ENCODE data around the gene MAP7D1. TPM values are rescaled to one million over a fixed set of nuclear protein-coding genes. Genes with fewer than 3 reads are reported as not detected.
A peak's percentile ranks its signal among the peaks of the same experiment; 100 is the strongest.

Gene MAP7D1
- polyA plus RNA-seq, 1 of the 3 experiments (the other 2 are of a cell fraction) = 69.9 TPM

GRCh38 chr1:36118447-36119204 lies 37.3 kb upstream of the MAP7D1 start (continued):
- TF ChIP-seq NFIC (IDR thresholded peaks at IDR 0.05; ENCODE audit: borderline replicate concordance) (no peak), POLR2AphosphoS5 (IDR thresholded peaks at IDR 0.05; ENCODE audit: low read depth, low read length) (no peak), MEF2A (IDR thresholded peaks at IDR 0.05; ENCODE audit: borderline replicate concordance, low read depth) (no peak), JUND (IDR thresholded peaks at IDR 0.05) (no peak), EZH2phosphoT487 (IDR thresholded peaks at IDR 0.05; ENCODE audit: borderline replicate concordance, low read depth) (no peak)
- TF ChIP-seq, protein P1, sequence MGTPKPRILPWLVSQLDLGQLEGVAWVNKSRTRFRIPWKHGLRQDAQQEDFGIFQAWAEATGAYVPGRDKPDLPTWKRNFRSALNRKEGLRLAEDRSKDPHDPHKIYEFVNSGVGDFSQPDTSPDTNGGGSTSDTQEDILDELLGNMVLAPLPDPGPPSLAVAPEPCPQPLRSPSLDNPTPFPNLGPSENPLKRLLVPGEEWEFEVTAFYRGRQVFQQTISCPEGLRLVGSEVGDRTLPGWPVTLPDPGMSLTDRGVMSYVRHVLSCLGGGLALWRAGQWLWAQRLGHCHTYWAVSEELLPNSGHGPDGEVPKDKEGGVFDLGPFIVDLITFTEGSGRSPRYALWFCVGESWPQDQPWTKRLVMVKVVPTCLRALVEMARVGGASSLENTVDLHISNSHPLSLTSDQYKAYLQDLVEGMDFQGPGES (IDR thresholded peaks at IDR 0.05; ENCODE audit: low read depth, low read length) = no peak

- no peak for DNase-seq
- TF ChIP-seq ELF1 (IDR thresholded peaks at IDR 0.05) = no peak
- no peak for TF ChIP-seq FOXM1 (IDR thresholded peaks at IDR 0.05; ENCODE audit: low read depth)
- no peaks in the 10 kb centered on the region for H3K79me2 ChIP-seq (ENCODE audit: insufficient read depth)
- no peaks in the 10 kb centered on the region for H3K9me3 ChIP-seq
- no peak overlapping the region for H3K9ac ChIP-seq
- H3K4me3 ChIP-seq (ENCODE audit: low read depth in 2 of 2, low read length in 1 of 2) = no peak overlapping the region
- H3K4me1 ChIP-seq (ENCODE audit: control insufficient read depth in 1 of 2, insufficient read depth in 2 of 2, low read depth in 1 of 2, low read length in 1 of 2) = peaks cover 10 to 27% of the 10 kb centered on the region in 2 experiments; a peak in 2 of 4 replicates
- H3F3A ChIP-seq (replicated peaks; ENCODE audit: insufficient read depth) = peaks cover 9% of the 10 kb centered on the region
- CTCF ChIA-PET = interaction anchor here (5.2 to 32.6 kb wide), 2 partner anchors 16 to 19 kb away, joined by 47 to 700 read pairs; no protein-coding TSS in a partner anchor
- POLR2A ChIA-PET = no interaction called here
- no peak overlapping the region for H3K27ac ChIP-seq (ENCODE audit: low read depth in 2 of 2, low read length in 1 of 2)
- no peaks in the 10 kb centered on the region for H3K27me3 ChIP-seq (ENCODE audit: insufficient read depth)
- H3K4me2 ChIP-seq = no peak overlapping the region
- H2AFZ ChIP-seq (ENCODE audit: low read depth) = no peak overlapping the region
- no peaks in the 10 kb centered on the region for H3K9me2 ChIP-seq
- WGBS (ENCODE audit: low lambda C conversion rate) = 76% methylated on average over 7 of the region's 9 CpGs
- no peaks in the 10 kb centered on the region for H3K36me3 ChIP-seq (replicated peaks in 1 of 2; ENCODE audit: control insufficient read depth in 1 of 2, insufficient read depth in 2 of 2, low read length in 1 of 2)
- no peaks in the 10 kb centered on the region for H4K20me1 ChIP-seq (ENCODE audit: insufficient read depth)
Measured at GRCh38 chr1:36119456-36119855, 36.5 kb upstream of the MAP7D1 start.

DNA sequence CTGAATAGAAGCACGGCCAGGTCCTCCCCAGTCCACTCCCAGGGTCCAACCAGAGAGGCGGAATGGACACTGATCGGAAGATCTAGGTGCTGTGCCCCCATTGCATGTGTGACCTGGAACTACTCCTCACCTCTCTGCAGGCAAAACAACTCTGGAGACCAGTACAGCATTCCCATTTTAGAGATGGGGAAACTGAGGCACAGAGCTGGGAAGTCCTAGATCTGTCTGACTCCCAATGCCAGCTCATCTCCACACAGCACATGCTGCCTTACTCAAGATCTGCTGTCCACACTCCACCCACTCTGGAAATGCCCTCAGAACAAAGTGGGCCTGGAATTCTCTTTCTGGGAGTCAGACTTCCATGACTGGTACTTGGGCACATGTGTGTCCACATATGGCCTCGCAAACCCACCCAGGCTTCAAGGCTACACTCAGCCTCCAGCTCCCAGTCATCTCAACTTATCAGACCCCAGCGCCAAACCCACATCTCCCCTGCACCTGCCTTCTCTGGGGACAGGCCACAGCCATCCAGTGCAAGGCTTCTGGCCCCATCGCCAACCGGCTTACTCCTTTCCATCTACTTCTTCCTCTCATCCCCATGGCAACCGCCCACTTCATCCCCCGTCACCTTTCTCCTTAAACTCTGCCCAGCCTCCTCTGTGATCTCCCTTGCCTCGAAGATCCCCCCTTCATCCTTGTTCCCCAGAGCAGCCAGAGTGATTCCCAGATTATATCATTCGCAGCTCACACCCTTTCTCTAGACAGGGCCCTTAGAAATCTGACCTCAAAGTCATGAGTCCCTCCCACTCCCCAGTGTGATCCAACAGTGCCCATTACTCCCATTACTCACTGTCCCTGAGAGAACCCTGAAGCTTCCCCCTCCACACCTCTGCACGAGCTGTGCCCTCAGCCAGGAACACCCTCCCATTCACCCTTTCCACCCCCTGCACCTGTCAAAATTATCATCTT lies 33.6 kb upstream of the MAP7D1 start:
- H3K27ac ChIP-seq (ENCODE audit: low read depth in 2 of 2, low read length in 1 of 2) = no peak overlapping the region
- POLR2A ChIA-PET = no interaction called here
- peaks cover 0 to under 1% of the 10 kb centered on the region in 2 experiments; a peak in 1 of 4 replicates for H3K4me1 ChIP-seq (ENCODE audit: control insufficient read depth in 1 of 2, insufficient read depth in 2 of 2, low read depth in 1 of 2, low read length in 1 of 2)
- no peaks in the 10 kb centered on the region for H3K27me3 ChIP-seq (ENCODE audit: insufficient read depth)
- WGBS (ENCODE audit: low lambda C conversion rate) = 91% methylated on average over 11 of the region's 12 CpGs
- CTCF ChIA-PET = interaction anchor here (1.0 to 2.0 kb wide), 3 partner anchors 9 to 22 kb away, joined by 3 to 8 read pairs (median 6); no protein-coding TSS in a partner anchor
- H3K9me2 ChIP-seq = no peaks in the 10 kb centered on the region
- H3K9ac ChIP-seq = no peak overlapping the region
- no peaks in the 10 kb centered on the region for H3K9me3 ChIP-seq
- H3F3A ChIP-seq (replicated peaks; ENCODE audit: insufficient read depth) = peaks cover under 1% of the 10 kb centered on the region
- H4K20me1 ChIP-seq (ENCODE audit: insufficient read depth) = no peaks in the 10 kb centered on the region
- H3K4me2 ChIP-seq = no peak overlapping the region
- TF ChIP-seq JUND (IDR thresholded peaks at IDR 0.05) (no peak), CTCF (IDR thresholded peaks at IDR 0.05) (no peak)
- H3K79me2 ChIP-seq (ENCODE audit: insufficient read depth) = no peaks in the 10 kb centered on the region
- DNase-seq = peak; percentile 12
- H3K36me3 ChIP-seq (replicated peaks in 1 of 2; ENCODE audit: control insufficient read depth in 1 of 2, insufficient read depth in 2 of 2, low read length in 1 of 2) = no peaks in the 10 kb centered on the region
- no peak overlapping the region for H2AFZ ChIP-seq (ENCODE audit: low read depth)
- H3K4me3 ChIP-seq (ENCODE audit: low read depth in 2 of 2, low read length in 1 of 2) = no peak overlapping the region

Data from SK-N-SH (cell line).